Cardiac muscle cell (in vitro differentiated cells and primary cell): Measurements from ENCODE around the gene ME1. TPM values are rescaled to one million over a fixed set of nuclear protein-coding genes. Genes with fewer than 3 reads are reported as not detected.
"Not testable (repeated sequence)": the region's sequence is repeated elsewhere in the genome, so short reads cannot be mapped to it uniquely, and the experiment has no call there.

Experiments used
- DNase-seq, 2 donors: peaks; one replicate each; pipeline versions ENCODE4 v3.0.0 to v3.0.0-alpha.2; 2010 to 2017; ENCODE audit warnings: low read depth in 1 of 2, low spot score in 1 of 2
- H3K27ac ChIP-seq: fragments of 200-600 bp; sonication (generic); 2 replicates; pipeline ENCODE4 v1.5.1; 2016
- H3K27me3 ChIP-seq: fragments of 200-600 bp; sonication (generic); 2 replicates; pipeline ENCODE4 v1.6.0; 2016; ENCODE audit warnings: control low read depth
- H3K36me3 ChIP-seq: fragments of 200-600 bp; sonication (generic); 2 replicates; pipeline ENCODE4 v1.5.1; 2016; ENCODE audit warnings: control low read depth
- H3K4me1 ChIP-seq: fragments of 200-600 bp; sonication (generic); 2 replicates; pipeline ENCODE4 v1.8.1; 2017; ENCODE audit warnings: low read depth, mild to moderate bottlenecking, mixed run types
- H3K4me3 ChIP-seq: fragments of 200-600 bp; sonication (generic); 2 replicates; pipeline ENCODE4 v1.5.1; 2016; ENCODE audit warnings: mild to moderate bottlenecking
- H3K9me3 ChIP-seq: fragments of 200-600 bp; sonication (generic); 2 replicates; pipeline ENCODE4 v1.5.1; 2017; ENCODE audit warnings: low read depth, mild to moderate bottlenecking, control low read depth
- CTCF ChIP-seq: IDR thresholded peaks from 2 replicates; pipeline ENCODE4 v1.5.1; 2012; ENCODE audit warnings: low read depth, mild to moderate bottlenecking, low read length
- polyA plus RNA-seq: library from polyadenylated mRNA; unstranded; fragments of >200 nt; fragmentation: Nextera tagmentation; extraction: Ambion mirVana; gene quantifications from 2 replicates; pipeline ENCODE4 v1.2.1, GENCODE V29; 2016
- total RNA-seq: library from RNA; depleted of rRNA; stranded (reverse); fragments of >200 nt; gene quantifications from 2 replicates; pipeline ENCODE4 v1.2.3, GENCODE V29; 2016

Gene ME1
- total and polyA plus RNA-seq, 2 experiments from 2014 or later, result 2.0 to 6.6 TPM

GRCh38 chr6:83464381-83465140 is 33.7 kb upstream of the ME1 start:
- no peak for TF ChIP-seq CTCF
- no peaks in the 10 kb centered on the region for H3K9me3 ChIP-seq
- H3K4me3 ChIP-seq, result no peak overlapping the region
- no peak overlapping the region for H3K27ac ChIP-seq
- no peaks in the 10 kb centered on the region for H3K27me3 ChIP-seq
- no peak for DNase-seq
- H3K36me3 ChIP-seq, result no peaks in the 10 kb centered on the region
- H3K4me1 ChIP-seq, result peaks cover 16% of the 10 kb centered on the region

GRCh38 chr6:83463886-83464285 is 33.0 kb upstream of the ME1 start:
- TF ChIP-seq CTCF, result no peak
- no peak overlapping the region for H3K27ac ChIP-seq
- H3K27me3 ChIP-seq, result no peaks in the 10 kb centered on the region
- H3K4me3 ChIP-seq, result no peak overlapping the region
- H3K4me1 ChIP-seq, result peaks cover 16% of the 10 kb centered on the region
- DNase-seq, result peak in 1 of 2 donors; percentile 34
- no peaks in the 10 kb centered on the region for H3K9me3 ChIP-seq
- H3K36me3 ChIP-seq, result no peaks in the 10 kb centered on the region

GRCh38 chr6:83462524-83462923 is 31.7 kb upstream of the ME1 start:
- Histone ChIP-seq H3K27ac (peak overlapping the region; percentile 89), H3K4me1 (peaks cover 16% of the 10 kb centered on the region), H3K36me3 (no peaks in the 10 kb centered on the region), H3K4me3 (no peak overlapping the region), H3K27me3 (no peaks in the 10 kb centered on the region), H3K9me3 (no peaks in the 10 kb centered on the region)
- no peak for TF ChIP-seq CTCF
- peak in 1 of 2 donors; percentile 12 for DNase-seq

GRCh38 chr6:83461438-83461837 is 30.6 kb upstream of the ME1 start:
- no peak for DNase-seq
- no peak for TF ChIP-seq CTCF
- Histone ChIP-seq H3K27ac (no peak overlapping the region), H3K27me3 (no peaks in the 10 kb centered on the region), H3K9me3 (no peaks in the 10 kb centered on the region), H3K36me3 (no peaks in the 10 kb centered on the region), H3K4me3 (no peak overlapping the region), H3K4me1 (peaks cover 16% of the 10 kb centered on the region)

GRCh38 chr6:83459663-83460062 is 28.8 kb upstream of the ME1 start:
- DNase-seq, result no peak
- Histone ChIP-seq H3K4me3 (no peak overlapping the region), H3K27ac (no peak overlapping the region), H3K4me1 (peaks cover 16% of the 10 kb centered on the region), H3K27me3 (no peaks in the 10 kb centered on the region), H3K9me3 (no peaks in the 10 kb centered on the region), H3K36me3 (no peaks in the 10 kb centered on the region)
- no peak for TF ChIP-seq CTCF

GRCh38 chr6:83450015-83450414 is 19.2 kb upstream of the ME1 start:
- not testable (repeated sequence) for DNase-seq, H3K4me1 ChIP-seq, H3K27me3 ChIP-seq, H3K4me3 ChIP-seq, H3K27ac ChIP-seq, H3K9me3 ChIP-seq, H3K36me3 ChIP-seq

GRCh38 chr6:83444086-83444699 is 13.3 kb upstream of the ME1 start:
- not testable (repeated sequence) for H3K27ac ChIP-seq, DNase-seq

More at GRCh38 chr6:83444086-83444699, 13.3 kb upstream of the ME1 start:
- H3K36me3 ChIP-seq, H3K9me3 ChIP-seq, H3K27me3 ChIP-seq, H3K4me1 ChIP-seq, H3K4me3 ChIP-seq: not testable (repeated sequence)
